Gastrocnemius medialis (tissue), 4 donors: Measurements from ENCODE around the gene FASTKD1.
A peak's percentile ranks its signal among the peaks of the same experiment; 100 is the strongest.

Experiments used
- CTCF ChIP-seq, 5 experiments: fragments of 450-650 bp in 3 of 5; fragments of 200-600 bp in 2 of 5; sonication (generic) in 2 of 5; IDR thresholded peaks in 4 of 5; conservative IDR thresholded peaks in 1 of 5; 1 replicate in 4 of 5; 2 replicates in 1 of 5; pipeline ENCODE4 v1.5.1; 2016 to 2019; ENCODE audit warnings: antibody characterized with exemption in 5 of 5, mild to moderate bottlenecking in 3 of 5, moderate library complexity in 3 of 5
- POLR2A ChIP-seq, 2 donors: fragments of 450-650 bp; IDR thresholded peaks; one replicate each; pipeline ENCODE4 v1.6.1; 2017; ENCODE audit warnings: antibody characterized with exemption in 2 of 2, mild to moderate bottlenecking in 2 of 2, moderate library complexity in 2 of 2

- TF ChIP-seq CTCF (IDR thresholded peaks at IDR 0.05 in 4 of 5, conservative IDR thresholded peaks at IDR 0.05 in 1 of 5), result no peak
- peak in 1 of 2 donors; percentile 20 for TF ChIP-seq POLR2A (IDR thresholded peaks at IDR 0.05)
Measured at GRCh38 chr2:169573160-169573973, at the start of gene FASTKD1.
